HFFc6 (cell line): ENCODE data around the gene NPTN. TPM values are rescaled to one million over a fixed set of nuclear protein-coding genes. Genes with fewer than 3 reads are reported as not detected.
A peak's percentile ranks its signal among the peaks of the same experiment; 100 is the strongest.

Source experiments
- DNase-seq: peaks from one replicate; pipeline ENCODE4 v3.0.0-alpha.2; 2018
- H3K27ac Mint-ChIP-seq: 2 replicates; pipeline ENCODE4 v1.8.0; 2020; ENCODE audit warnings: mild to moderate bottlenecking, mixed read lengths
- H3K27me3 Mint-ChIP-seq: 2 replicates; pipeline ENCODE4 v1.8.0; 2021; ENCODE audit warnings: mild to moderate bottlenecking, moderate library complexity, mixed read lengths; ENCODE audit not compliant: insufficient read depth
- H3K36me3 Mint-ChIP-seq: 2 replicates; pipeline ENCODE4 v1.8.0; 2021; ENCODE audit warnings: low read depth, mixed read lengths
- H3K4me1 Mint-ChIP-seq: 2 replicates; pipeline ENCODE4 v1.8.0; 2020; ENCODE audit warnings: low read depth, mixed read lengths
- H3K4me3 Mint-ChIP-seq: 2 replicates; pipeline ENCODE4 v1.8.0; 2020; ENCODE audit warnings: mild to moderate bottlenecking, moderate library complexity, mixed read lengths
- H3K9me3 Mint-ChIP-seq: 2 replicates; pipeline ENCODE4 v1.8.0; 2020; ENCODE audit warnings: mild to moderate bottlenecking, mixed read lengths
- CTCF ChIP-seq: fragments of 200-600 bp; sonication (generic); IDR thresholded peaks from 2 replicates; pipeline ENCODE4 v1.5.0; 2021; ENCODE audit warnings: antibody characterized with exemption, mild to moderate bottlenecking
- total RNA-seq, 6 experiments: library from RNA; stranded (reverse); fragmentation: NEBNext Ultra II Directional; extraction: Animal tissue kit (Norgen Biotek cat#: 25700); gene quantifications; 2 replicates in 1 of 6; 3 replicates in 5 of 6; pipeline ENCODE4 v1.2.3, GENCODE V29; 2021

Gene NPTN
- total RNA-seq, 6 experiments from 2014 or later, result 183 to 215 (median 204) TPM

GRCh38 chr15:73573572-73573971 lies 59.6 kb downstream of the NPTN start:
- Mint-ChIP-seq H3K27ac (peak overlapping the region; percentile 80), H3K9me3 (no peaks in the 10 kb centered on the region), H3K27me3 (peaks cover 2% of the 10 kb centered on the region), H3K4me1 (peaks cover 46% of the 10 kb centered on the region), H3K36me3 (peaks cover 25% of the 10 kb centered on the region), H3K4me3 (peak overlapping the region; percentile 15; the same call in 1 of the 2 replicates)
- peak; percentile 70 for DNase-seq
- TF ChIP-seq CTCF, result no peak

- Mint-ChIP-seq H3K4me1 (peaks cover 41% of the 10 kb centered on the region), H3K27ac (peak overlapping the region; percentile 80), H3K36me3 (peaks cover 27% of the 10 kb centered on the region), H3K4me3 (no peak overlapping the region; the same call in 1 of the 2 replicates), H3K27me3 (peaks cover 3% of the 10 kb centered on the region), H3K9me3 (no peaks in the 10 kb centered on the region)
- DNase-seq, result no peak
- no peak for TF ChIP-seq CTCF
These were observed 60.2 kb downstream of the NPTN start for GRCh38 chr15:73573037-73573436.

- DNase-seq, result no peak
- H3K4me1 Mint-ChIP-seq, result peaks cover 37% of the 10 kb centered on the region
- peaks cover 3% of the 10 kb centered on the region for H3K27me3 Mint-ChIP-seq
- no peaks in the 10 kb centered on the region for H3K9me3 Mint-ChIP-seq
- H3K4me3 Mint-ChIP-seq, result no peak overlapping the region
- peaks cover 34% of the 10 kb centered on the region for H3K36me3 Mint-ChIP-seq
- H3K27ac Mint-ChIP-seq, result peak overlapping the region; percentile 49; the same call in 1 of the 2 replicates
- no peak for TF ChIP-seq CTCF
These were observed 60.9 kb downstream of the NPTN start for GRCh38 chr15:73572296-73572695.

GRCh38 chr15:73571346-73571745 lies 61.8 kb downstream of the NPTN start:
- Mint-ChIP-seq H3K36me3 (peaks cover 36% of the 10 kb centered on the region), H3K4me3 (no peak overlapping the region)
- DNase-seq, result no peak

GRCh38 chr15:73570355-73571032 lies 62.7 kb downstream of the NPTN start:
- H3K27ac Mint-ChIP-seq, result no peak overlapping the region; the same call in 1 of the 2 replicates
- no peak for DNase-seq
- peaks cover 33% of the 10 kb centered on the region for H3K4me1 Mint-ChIP-seq
- H3K4me3 Mint-ChIP-seq, result no peak overlapping the region
- TF ChIP-seq CTCF, result no peak
- H3K27me3 Mint-ChIP-seq, result peaks cover 3% of the 10 kb centered on the region
- H3K9me3 Mint-ChIP-seq, result no peaks in the 10 kb centered on the region
- peaks cover 36% of the 10 kb centered on the region for H3K36me3 Mint-ChIP-seq

More at GRCh38 chr15:73571346-73571745, 61.8 kb downstream of the NPTN start:
- H3K27me3 Mint-ChIP-seq, result peaks cover 3% of the 10 kb centered on the region
- H3K27ac Mint-ChIP-seq, result peak overlapping the region; percentile 24; the same call in 1 of the 2 replicates
- H3K4me1 Mint-ChIP-seq, result peaks cover 37% of the 10 kb centered on the region
- no peak for TF ChIP-seq CTCF
- H3K9me3 Mint-ChIP-seq, result no peaks in the 10 kb centered on the region
